Stimulated activated CD4-positive, alpha-beta T cell treated with anti-CD3 and anti-CD28 coated beads, TNF-alpha, amount 100 ng/mL, for 4 hours (primary cell): Measurements from ENCODE around the gene PDHX.
"Not testable (repeated sequence)": the region's sequence is repeated elsewhere in the genome, so short reads cannot be mapped to it uniquely, and the experiment has no call there.

ENCODE experiments used
- DNase-seq, 3 experiments: peaks; one replicate each; pipeline ENCODE4 v3.0.0-alpha.2; 2020; ENCODE audit warnings: low read depth in 3 of 3

Gene PDHX

GRCh38 chr11:34916015-34916842, at the start of gene PDHX, which contains the start of gene APIP:
Gene PDHX, plus strand, starts transcription at chr11:34916618. Its CDS starts 38 bp downstream, at chr11:34916656.
Gene APIP, minus strand, starts transcription at chr11:34916379. Its CDS starts 95 bp downstream, at chr11:34916284.
- peak; percentile 91 to 96 (median 96) for DNase-seq

- DNase-seq = no peak
These were observed 47.0 kb upstream of the PDHX start for GRCh38 chr11:34869425-34869824.

- DNase-seq = no peak
These were observed 45.7 kb upstream of the PDHX start for GRCh38 chr11:34870548-34871196.

- DNase-seq = no peak
These were observed 42.2 kb upstream of the PDHX start for GRCh38 chr11:34874202-34874601.

GRCh38 chr11:34877375-34877975, 38.9 kb upstream of the PDHX start:
- no peak for DNase-seq

GRCh38 chr11:34881900-34882299, 34.5 kb upstream of the PDHX start:
- no peak for DNase-seq

GRCh38 chr11:34886609-34887008, 29.8 kb upstream of the PDHX start:
- no peak for DNase-seq

GRCh38 chr11:34887260-34887659, 29.2 kb upstream of the PDHX start:
- no peak for DNase-seq

GRCh38 chr11:34890089-34890488, 26.3 kb upstream of the PDHX start:
- no peak for DNase-seq

- DNase-seq = no peak
These were observed 25.6 kb upstream of the PDHX start for GRCh38 chr11:34890812-34891211.

- DNase-seq = no peak
These were observed 24.8 kb upstream of the PDHX start for GRCh38 chr11:34891611-34892010.

GRCh38 chr11:34893416-34893815, 23.0 kb upstream of the PDHX start:
- DNase-seq = no peak

- DNase-seq = not testable (repeated sequence)
These were observed 20.2 kb upstream of the PDHX start for GRCh38 chr11:34896191-34896590.

GRCh38 chr11:34897171-34897870, 19.1 kb upstream of the PDHX start:
- no peak for DNase-seq

GRCh38 chr11:34898474-34898873, 17.9 kb upstream of the PDHX start:
- no peak for DNase-seq

GRCh38 chr11:34899633-34900016, 16.8 kb upstream of the PDHX start:
- no peak for DNase-seq

- no peak for DNase-seq
These were observed 11.9 kb upstream of the PDHX start for GRCh38 chr11:34904421-34904955.

GRCh38 chr11:34905666-34906065, 10.8 kb upstream of the PDHX start:
- DNase-seq = no peak

GRCh38 chr11:34907934-34908593, 8.4 kb upstream of the PDHX start:
- DNase-seq = no peak

- no peak for DNase-seq
These were observed 7.0 kb upstream of the PDHX start for GRCh38 chr11:34909415-34909814.

- no peak for DNase-seq
These were observed 6.5 kb upstream of the PDHX start for GRCh38 chr11:34909955-34910354.
